ENCODE results near the gene MEIS1. TPM values are rescaled to one million over a fixed set of nuclear protein-coding genes. Genes with fewer than 3 reads are reported as not detected.

MEIS1 gene
- polyA plus RNA-seq, 1 donor (not counting 4 experiments of a cell fraction or from before 2014, with no cell fraction given): 3.1 TPM

DNA sequence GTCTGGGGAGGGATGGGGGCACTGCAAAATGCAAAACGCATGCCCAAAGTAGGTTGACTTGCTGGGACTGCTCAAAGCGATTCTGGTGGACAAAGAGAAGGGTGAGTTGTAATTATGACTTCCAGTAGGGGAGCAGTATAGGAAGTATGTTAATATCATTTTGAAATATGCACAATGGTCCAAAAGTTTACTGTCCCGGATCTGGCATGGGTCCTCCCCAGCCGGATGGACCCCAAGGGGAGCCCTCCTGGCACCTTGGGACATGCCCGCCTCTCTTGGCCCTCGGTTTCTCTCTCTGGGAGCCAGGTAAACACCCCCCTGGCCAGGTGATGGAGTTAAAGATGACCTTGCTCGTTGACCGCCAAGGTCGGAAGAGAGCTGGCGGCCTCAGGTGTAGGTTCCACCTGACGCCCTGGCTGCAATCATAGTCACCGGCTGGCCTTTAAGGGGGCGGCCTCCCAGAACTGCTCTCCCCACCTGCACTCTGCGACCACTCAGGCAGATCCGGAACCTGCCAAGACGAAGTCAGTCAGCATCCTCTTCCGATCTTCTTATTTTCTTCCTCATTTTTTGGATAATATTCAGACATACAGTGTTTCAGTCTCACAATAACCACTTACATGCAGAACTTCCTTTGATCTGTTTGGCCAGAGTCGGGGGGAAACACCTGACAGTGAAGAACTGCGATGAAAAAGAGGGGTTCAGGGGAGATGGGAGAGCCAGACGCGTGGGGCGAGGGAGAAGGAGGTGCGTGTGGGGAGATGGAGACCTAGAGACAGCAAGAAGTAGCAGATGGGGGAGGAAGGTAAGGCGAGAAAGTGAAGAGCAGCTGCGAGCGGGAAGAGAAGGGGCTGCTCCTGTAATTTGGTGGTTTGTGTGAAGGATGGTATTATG is 148.3 kb downstream of the MEIS1 start:
- Histone ChIP-seq H3K4me3 (ENCODE audit: control insufficient read depth in 2 of 3, extremely low read depth in 1 of 3, insufficient read depth in 2 of 3, low read depth in 1 of 3, low read length in 3 of 3) (no peak overlapping the region), H3K9me3 (ENCODE audit: control insufficient read depth, low read depth, low read length) (no peaks in the 10 kb centered on the region), H3K27me3 (ENCODE audit: control insufficient read depth, extremely low read depth, insufficient read depth, low read length) (peaks cover 55% of the 10 kb centered on the region), H3K9ac (ENCODE audit: control insufficient read depth, extremely low read depth, insufficient read depth, low read length) (no peak overlapping the region), H3K4me1 (ENCODE audit: control insufficient read depth, extremely low read depth, insufficient read depth, low read length) (no peaks in the 10 kb centered on the region), H2AFZ (ENCODE audit: control insufficient read depth, low read length) (no peak overlapping the region), H3K9me1 (ENCODE audit: control insufficient read depth, extremely low read depth, insufficient read depth, low read length) (no peaks in the 10 kb centered on the region), H3K27ac (ENCODE audit: control insufficient read depth, insufficient read depth, low read length) (no peak overlapping the region), H3K4me2 (ENCODE audit: control insufficient read depth, extremely low read depth, insufficient read depth, low read depth, low read length) (no peak overlapping the region), H4K20me1 (ENCODE audit: control insufficient read depth, extremely low read depth, insufficient read depth, low read length) (no peaks in the 10 kb centered on the region), H3K79me2 (ENCODE audit: control insufficient read depth, insufficient read depth, low read length) (no peaks in the 10 kb centered on the region), H3K36me3 (ENCODE audit: control insufficient read depth in 2 of 2, extremely low read depth in 1 of 2, insufficient read depth in 2 of 2, low read length in 2 of 2) (no peaks in the 10 kb centered on the region)
- DNase-seq (ENCODE audit: low read depth, low spot score) (no peak), FAIRE-seq (no peak)
- no peak for TF ChIP-seq CTCF (optimal IDR thresholded peaks at IDR 0.05 in 1 of 3, IDR thresholded peaks at IDR 0.05 in 1 of 3, conservative IDR thresholded peaks at IDR 0.05 in 1 of 3; ENCODE audit: extremely low read depth in 1 of 3, insufficient read depth in 2 of 3, low read length in 3 of 3)
- TF ChIP-seq EZH2 (IDR thresholded peaks at IDR 0.05; ENCODE audit: low read length): peak; percentile 53
- dilution Hi-C loops (cut with MboI; ENCODE audit: extremely low pct_ligation_motif_present, low sequenced_read_pairs): no loop called here

- Histone ChIP-seq H3K4me3 (ENCODE audit: control insufficient read depth in 2 of 3, extremely low read depth in 1 of 3, insufficient read depth in 2 of 3, low read depth in 1 of 3, low read length in 3 of 3) (no peak overlapping the region), H3K9me3 (ENCODE audit: control insufficient read depth, low read depth, low read length) (no peaks in the 10 kb centered on the region), H2AFZ (ENCODE audit: control insufficient read depth, low read length) (no peak overlapping the region), H3K4me1 (ENCODE audit: control insufficient read depth, extremely low read depth, insufficient read depth, low read length) (no peaks in the 10 kb centered on the region), H3K4me2 (ENCODE audit: control insufficient read depth, extremely low read depth, insufficient read depth, low read depth, low read length) (no peak overlapping the region), H3K36me3 (ENCODE audit: control insufficient read depth in 2 of 2, extremely low read depth in 1 of 2, insufficient read depth in 2 of 2, low read length in 2 of 2) (no peaks in the 10 kb centered on the region), H3K9me1 (ENCODE audit: control insufficient read depth, extremely low read depth, insufficient read depth, low read length) (no peaks in the 10 kb centered on the region), H3K79me2 (ENCODE audit: control insufficient read depth, insufficient read depth, low read length) (no peaks in the 10 kb centered on the region), H3K9ac (ENCODE audit: control insufficient read depth, extremely low read depth, insufficient read depth, low read length) (no peak overlapping the region), H4K20me1 (ENCODE audit: control insufficient read depth, extremely low read depth, insufficient read depth, low read length) (no peaks in the 10 kb centered on the region), H3K27me3 (ENCODE audit: control insufficient read depth, extremely low read depth, insufficient read depth, low read length) (peaks cover 48% of the 10 kb centered on the region), H3K27ac (ENCODE audit: control insufficient read depth, insufficient read depth, low read length) (no peak overlapping the region)
- DNase-seq (ENCODE audit: low read depth, low spot score) (no peak), FAIRE-seq (no peak)
- TF ChIP-seq EZH2 (IDR thresholded peaks at IDR 0.05; ENCODE audit: low read length) (no peak), CTCF (optimal IDR thresholded peaks at IDR 0.05 in 1 of 3, IDR thresholded peaks at IDR 0.05 in 1 of 3, conservative IDR thresholded peaks at IDR 0.05 in 1 of 3; ENCODE audit: extremely low read depth in 1 of 3, insufficient read depth in 2 of 3, low read length in 3 of 3) (no peak)
- dilution Hi-C loops (cut with MboI; ENCODE audit: extremely low pct_ligation_motif_present, low sequenced_read_pairs): no loop called here
Observed at GRCh38 chr2:66583881-66584280, 149.0 kb downstream of the MEIS1 start.

All from keratinocyte (primary cell).